RWPE2 (cell line): ENCODE data around the gene STAC2.

Experiments used
- ATAC-seq: fragments of 200-7000 bp; cut with Tn5 transposase; 3 replicates; pipeline ENCODE4 v1.9.1; 2021; ENCODE audit warnings: low read depth
- DNase-seq: peaks from one replicate; pipeline ENCODE4 v3.0.0-alpha.2; 2020; ENCODE audit warnings: low spot score
- H3K27ac ChIP-seq: fragments of 450-650 bp; 2 replicates; pipeline ENCODE4 v1.5.1; 2017; ENCODE audit warnings: mild to moderate bottlenecking; ENCODE audit not compliant: poor library complexity, severe bottlenecking
- H3K27me3 ChIP-seq: fragments of 250-450 bp; sonication (Bioruptor Pico); 2 replicates; pipeline ENCODE4 v1.5.1; 2021; ENCODE audit warnings: mild to moderate bottlenecking, moderate library complexity; ENCODE audit not compliant: insufficient read depth, poor library complexity, severe bottlenecking
- H3K36me3 ChIP-seq: fragments of 250-450 bp; sonication (Bioruptor Pico); 2 replicates; pipeline ENCODE4 v1.5.1; 2020; ENCODE audit warnings: low read depth, mild to moderate bottlenecking, moderate library complexity
- H3K4me1 ChIP-seq: fragments of 250-450 bp; sonication (Bioruptor Pico); 2 replicates; pipeline ENCODE4 v1.5.1; 2021; ENCODE audit warnings: mild to moderate bottlenecking, moderate library complexity; ENCODE audit not compliant: insufficient read depth, poor library complexity, severe bottlenecking
- H3K4me3 ChIP-seq: fragments of 250-450 bp; sonication (Bioruptor Pico); 2 replicates; pipeline ENCODE4 v1.5.1; 2021; ENCODE audit warnings: mild to moderate bottlenecking, moderate library complexity; ENCODE audit not compliant: severe bottlenecking
- H3K9me3 ChIP-seq: fragments of 250-450 bp; sonication (Bioruptor Pico); 2 replicates; pipeline ENCODE4 v1.5.1; 2021; ENCODE audit warnings: mild to moderate bottlenecking, moderate library complexity; ENCODE audit not compliant: severe bottlenecking
- CTCF ChIP-seq: fragments of 450-650 bp; IDR thresholded peaks from one replicate; pipeline ENCODE4 v1.5.1; 2017; ENCODE audit warnings: mild to moderate bottlenecking, moderate library complexity; ENCODE audit not compliant: poor library complexity, severe bottlenecking

The STAC2 gene

GRCh38 chr17:39161962-39162361, 63.8 kb downstream of the STAC2 start:
- H3K27ac ChIP-seq, result no peak overlapping the region
- peaks cover 5% of the 10 kb centered on the region for H3K4me1 ChIP-seq
- DNase-seq (no peak), ATAC-seq (no peak)
- no peak for TF ChIP-seq CTCF
- no peaks in the 10 kb centered on the region for H3K9me3 ChIP-seq
- H3K4me3 ChIP-seq, result no peak overlapping the region
- no peaks in the 10 kb centered on the region for H3K36me3 ChIP-seq
- H3K27me3 ChIP-seq, result no peaks in the 10 kb centered on the region
